Fibroblast of peridontal ligament (primary cell): ENCODE data around the gene SIX2.

Experiments used
- DNase-seq: peaks from one replicate; pipeline ENCODE4 v3.0.0-alpha.2; 2010; ENCODE audit errors: extremely low read depth

SIX2 gene

GRCh38 chr2:45001869-45002385 lies 7.3 kb downstream of the SIX2 start:
- DNase-seq: no peak

DNA sequence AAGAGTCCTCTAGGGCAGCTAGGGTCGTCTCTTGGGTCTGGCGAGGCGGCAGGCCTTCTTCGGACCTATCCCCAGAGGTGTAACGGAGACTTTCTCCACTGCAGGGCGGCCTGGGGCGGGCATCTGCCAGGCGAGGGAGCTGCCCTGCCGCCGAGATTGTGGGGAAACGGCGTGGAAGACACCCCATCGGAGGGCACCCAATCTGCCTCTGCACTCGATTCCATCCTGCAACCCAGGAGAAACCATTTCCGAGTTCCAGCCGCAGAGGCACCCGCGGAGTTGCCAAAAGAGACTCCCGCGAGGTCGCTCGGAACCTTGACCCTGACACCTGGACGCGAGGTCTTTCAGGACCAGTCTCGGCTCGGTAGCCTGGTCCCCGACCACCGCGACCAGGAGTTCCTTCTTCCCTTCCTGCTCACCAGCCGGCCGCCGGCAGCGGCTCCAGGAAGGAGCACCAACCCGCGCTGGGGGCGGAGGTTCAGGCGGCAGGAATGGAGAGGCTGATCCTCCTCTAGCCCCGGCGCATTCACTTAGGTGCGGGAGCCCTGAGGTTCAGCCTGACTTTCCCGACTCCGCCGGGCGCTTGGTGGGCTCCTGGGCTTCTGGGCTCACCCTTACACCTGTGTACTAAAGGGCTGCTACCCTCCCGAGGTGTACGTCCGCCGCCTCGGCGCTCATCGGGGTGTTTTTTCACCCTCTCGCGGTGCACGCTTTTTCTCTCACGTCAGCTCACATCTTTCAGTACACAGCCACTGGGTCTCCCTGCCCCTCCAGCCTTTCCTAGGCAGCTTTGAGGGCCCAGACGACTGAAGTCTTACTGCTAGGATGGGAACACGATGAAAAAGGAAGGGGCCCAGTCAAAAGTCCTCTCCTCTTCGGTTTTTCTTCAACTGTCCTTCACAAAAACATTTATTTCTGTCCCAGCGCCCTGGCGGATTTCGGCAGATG lies 8.1 kb downstream of the SIX2 start:
- no peak for DNase-seq

GRCh38 chr2:45000341-45000901 lies 8.8 kb downstream of the SIX2 start:
- no peak for DNase-seq

GRCh38 chr2:44999540-44999939 lies 9.7 kb downstream of the SIX2 start:
- DNase-seq: no peak

- no peak for DNase-seq
Measured at GRCh38 chr2:44997963-44998362, 11.3 kb downstream of the SIX2 start.

DNA sequence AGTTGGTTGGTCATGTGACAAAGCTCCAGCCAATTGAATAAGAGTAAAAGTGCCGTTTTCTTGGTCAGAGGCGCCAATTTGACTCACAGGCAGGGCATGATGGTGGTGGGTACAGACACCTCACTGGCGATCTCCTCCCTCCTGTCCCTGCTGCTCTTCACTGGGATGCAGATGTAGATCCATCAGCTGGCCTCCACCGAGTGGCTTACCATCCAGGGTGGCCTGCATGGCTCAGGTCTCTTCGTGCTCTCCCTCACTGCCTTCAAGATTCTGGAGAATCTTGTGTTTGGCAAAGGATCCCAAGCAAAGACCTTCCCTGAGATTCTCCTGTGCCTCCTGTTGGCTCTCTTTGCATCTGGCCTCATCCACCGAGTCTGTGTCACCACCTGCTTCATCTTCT lies 12.9 kb downstream of the SIX2 start:
- DNase-seq: no peak

GRCh38 chr2:44994377-44994776 lies 14.9 kb downstream of the SIX2 start:
- DNase-seq: no peak

DNA sequence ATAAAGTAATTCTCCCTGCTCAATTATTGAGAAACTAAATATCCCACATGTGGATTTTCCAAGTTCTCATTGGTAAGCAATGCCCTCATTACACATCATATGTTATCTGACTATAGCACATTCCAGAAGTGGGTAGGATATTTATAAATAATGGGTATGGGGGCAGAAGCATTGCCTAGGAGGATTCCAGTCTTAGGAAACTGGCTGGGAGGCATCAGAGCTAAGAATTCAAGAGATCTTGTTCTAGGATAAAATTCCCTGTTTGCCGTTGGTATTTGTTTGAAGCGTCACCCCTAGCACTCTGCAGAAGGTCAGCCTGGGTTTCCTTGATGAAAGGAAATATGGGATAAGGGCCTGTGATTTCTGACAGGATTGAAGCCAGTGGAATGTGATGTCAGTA lies 20.1 kb downstream of the SIX2 start:
- no peak for DNase-seq

- DNase-seq: no peak
Measured at GRCh38 chr2:44983836-44984604, 25.2 kb downstream of the SIX2 start.

GRCh38 chr2:44981714-44982108 lies 27.5 kb downstream of the SIX2 start:
- DNase-seq: peak; percentile 84

DNA sequence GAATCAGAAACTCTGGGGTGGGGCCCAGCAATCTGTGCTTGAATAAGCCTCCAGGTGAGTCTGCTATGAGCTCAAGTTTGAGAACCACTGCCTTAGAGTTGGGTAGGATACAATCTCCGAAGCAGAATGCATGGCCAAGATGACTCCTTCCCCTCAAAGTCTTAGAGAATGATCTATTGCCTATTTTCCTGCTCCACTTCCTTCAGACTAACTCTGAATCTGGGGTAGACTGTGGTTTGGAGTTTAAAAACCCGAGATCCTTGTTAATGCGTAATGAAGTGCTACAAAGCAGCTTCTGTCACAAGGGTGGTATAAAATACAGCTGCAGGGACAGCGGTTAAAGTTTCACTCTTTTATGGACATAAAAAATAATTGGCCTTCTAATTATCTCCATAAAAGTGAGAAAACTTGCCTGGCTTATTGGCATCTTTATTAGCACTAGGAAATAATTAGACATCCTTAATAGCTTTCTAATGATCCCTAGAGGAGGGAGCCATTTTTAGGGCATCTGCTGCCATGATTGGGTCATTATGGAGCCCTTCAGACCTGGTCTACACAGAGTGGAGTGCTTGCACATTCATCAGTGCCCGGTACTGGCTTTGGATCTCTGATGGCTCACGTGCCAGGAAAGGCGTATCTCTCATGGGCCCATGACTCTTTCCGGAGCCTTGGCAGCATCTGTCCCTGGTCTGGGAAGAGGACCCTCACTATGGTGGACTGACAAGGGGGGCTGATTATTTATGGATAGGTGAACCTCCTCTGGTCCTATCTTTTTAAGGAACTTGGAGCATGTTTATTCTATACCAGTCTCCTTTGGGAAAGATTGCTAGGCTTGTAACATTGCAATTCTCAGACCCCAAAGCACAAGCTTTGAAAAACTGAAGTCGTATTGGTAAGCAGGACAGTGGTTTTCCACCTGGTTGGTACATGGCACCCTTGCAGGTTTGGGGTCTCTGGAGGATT lies 28.2 kb downstream of the SIX2 start:
- DNase-seq: no peak

GRCh38 chr2:44979581-44979980 lies 29.7 kb downstream of the SIX2 start:
- no peak for DNase-seq

GRCh38 chr2:44975571-44976450 lies 33.4 kb downstream of the SIX2 start:
- no peak for DNase-seq

- DNase-seq: peak; percentile 74
Measured at GRCh38 chr2:44974064-44974715, 35.1 kb downstream of the SIX2 start.

- no peak for DNase-seq
Measured at GRCh38 chr2:44972771-44973535, 36.3 kb downstream of the SIX2 start.

DNA sequence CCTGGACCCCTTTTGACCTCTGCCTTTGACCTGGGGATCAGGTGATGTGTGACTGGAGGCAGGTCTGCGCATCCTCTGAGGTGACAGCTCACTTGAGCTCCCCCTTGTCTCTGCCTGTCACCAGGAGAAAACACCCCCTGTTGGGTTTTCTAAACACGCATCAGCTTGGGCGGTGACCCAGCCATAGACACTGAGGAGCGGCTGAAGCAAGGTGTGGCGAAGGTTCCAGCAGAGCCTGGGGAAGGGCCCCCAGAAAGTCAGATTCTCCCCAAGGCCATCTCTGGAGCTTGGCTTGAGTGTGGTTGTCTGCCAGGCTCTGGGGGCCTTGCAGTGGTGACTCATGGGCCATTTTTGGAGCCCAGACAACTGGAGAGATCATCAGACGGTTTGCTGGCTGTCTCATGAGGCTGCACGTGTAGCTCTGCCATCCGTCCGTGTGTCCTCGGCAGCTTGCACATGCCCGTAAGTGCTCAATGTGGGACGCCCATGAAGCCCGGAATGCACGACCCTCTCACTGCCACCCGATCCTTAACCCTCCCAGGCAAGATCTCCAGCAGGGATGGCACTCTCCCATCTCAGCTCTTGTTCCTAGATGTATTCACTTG lies 38.3 kb downstream of the SIX2 start:
- no peak for DNase-seq

- DNase-seq: no peak
Measured at GRCh38 chr2:44969936-44970335, 39.3 kb downstream of the SIX2 start.

GRCh38 chr2:44967727-44968432 lies 41.4 kb downstream of the SIX2 start:
- DNase-seq: no peak
